ENCODE results near the gene HSD17B12. TPM values are rescaled to one million over a fixed set of nuclear protein-coding genes. Genes with fewer than 3 reads are reported as not detected.

The HSD17B12 gene
- total RNA-seq, 4 donors from 2014 or later = 46.3 to 93.4 (median 60.1) TPM

DNA sequence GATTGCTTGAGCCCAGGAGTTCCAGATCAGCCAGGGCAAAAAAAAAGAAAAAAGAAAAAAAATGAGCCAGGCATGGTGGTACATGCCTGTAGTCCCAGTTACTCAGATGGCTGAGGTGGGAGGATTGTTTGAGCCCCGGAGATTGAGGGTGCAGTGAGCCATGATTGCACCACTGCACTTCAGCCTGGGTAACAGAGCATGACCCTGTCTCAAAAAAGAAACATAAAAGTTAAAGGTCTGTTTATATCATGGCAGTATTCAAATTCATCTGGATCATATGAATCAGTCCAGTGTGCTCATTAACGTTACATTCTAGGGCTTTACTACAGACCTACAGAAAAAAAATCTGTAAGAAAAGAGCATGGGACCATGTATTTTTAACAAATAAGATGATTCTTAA is 13.9 kb downstream of the HSD17B12 start:
- Histone ChIP-seq H3K27ac (no peak overlapping the region), H3K9me3 (no peaks in the 10 kb centered on the region), H3K4me3 (no peak overlapping the region), H3K4me1 (no peaks in the 10 kb centered on the region), H3K27me3 (no peaks in the 10 kb centered on the region), H3K36me3 (no peaks in the 10 kb centered on the region)
- DNase-seq (ENCODE audit: low spot score in 2 of 2) = no peak
- WGBS = 88% methylated on average over 2 of the region's 2 CpGs
- TF ChIP-seq POLR2A (IDR thresholded peaks at IDR 0.05) (no peak), POLR2AphosphoS5 (IDR thresholded peaks at IDR 0.05) (no peak), EP300 (IDR thresholded peaks at IDR 0.05) (no peak)
- TF ChIP-seq, protein P1, sequence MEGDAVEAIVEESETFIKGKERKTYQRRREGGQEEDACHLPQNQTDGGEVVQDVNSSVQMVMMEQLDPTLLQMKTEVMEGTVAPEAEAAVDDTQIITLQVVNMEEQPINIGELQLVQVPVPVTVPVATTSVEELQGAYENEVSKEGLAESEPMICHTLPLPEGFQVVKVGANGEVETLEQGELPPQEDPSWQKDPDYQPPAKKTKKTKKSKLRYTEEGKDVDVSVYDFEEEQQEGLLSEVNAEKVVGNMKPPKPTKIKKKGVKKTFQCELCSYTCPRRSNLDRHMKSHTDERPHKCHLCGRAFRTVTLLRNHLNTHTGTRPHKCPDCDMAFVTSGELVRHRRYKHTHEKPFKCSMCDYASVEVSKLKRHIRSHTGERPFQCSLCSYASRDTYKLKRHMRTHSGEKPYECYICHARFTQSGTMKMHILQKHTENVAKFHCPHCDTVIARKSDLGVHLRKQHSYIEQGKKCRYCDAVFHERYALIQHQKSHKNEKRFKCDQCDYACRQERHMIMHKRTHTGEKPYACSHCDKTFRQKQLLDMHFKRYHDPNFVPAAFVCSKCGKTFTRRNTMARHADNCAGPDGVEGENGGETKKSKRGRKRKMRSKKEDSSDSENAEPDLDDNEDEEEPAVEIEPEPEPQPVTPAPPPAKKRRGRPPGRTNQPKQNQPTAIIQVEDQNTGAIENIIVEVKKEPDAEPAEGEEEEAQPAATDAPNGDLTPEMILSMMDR (IDR thresholded peaks at IDR 0.05) = no peak

DNA sequence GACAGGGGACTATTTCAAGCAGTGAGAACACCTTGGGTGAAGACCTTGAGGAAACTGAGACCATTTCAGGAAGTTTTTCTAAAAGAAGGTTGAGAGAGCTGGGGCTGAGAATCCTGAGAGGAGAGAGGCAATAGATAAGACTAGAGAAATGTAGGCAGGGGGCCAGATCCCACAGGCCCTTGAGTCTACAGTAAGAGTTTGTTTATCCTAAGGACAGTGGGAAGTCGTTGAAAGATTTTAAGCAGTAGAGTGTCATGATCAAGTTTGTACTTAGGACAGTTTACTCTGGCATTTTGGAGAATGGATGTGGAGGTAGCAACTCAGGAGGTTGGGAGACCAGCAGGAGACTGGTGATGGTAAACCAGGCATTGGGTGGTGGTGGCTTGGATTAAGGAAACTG is 17.1 kb downstream of the HSD17B12 start:
- Histone ChIP-seq H3K4me3 (no peak overlapping the region), H3K4me1 (no peaks in the 10 kb centered on the region)
- no peak for DNase-seq (ENCODE audit: low spot score in 2 of 2)

DNA sequence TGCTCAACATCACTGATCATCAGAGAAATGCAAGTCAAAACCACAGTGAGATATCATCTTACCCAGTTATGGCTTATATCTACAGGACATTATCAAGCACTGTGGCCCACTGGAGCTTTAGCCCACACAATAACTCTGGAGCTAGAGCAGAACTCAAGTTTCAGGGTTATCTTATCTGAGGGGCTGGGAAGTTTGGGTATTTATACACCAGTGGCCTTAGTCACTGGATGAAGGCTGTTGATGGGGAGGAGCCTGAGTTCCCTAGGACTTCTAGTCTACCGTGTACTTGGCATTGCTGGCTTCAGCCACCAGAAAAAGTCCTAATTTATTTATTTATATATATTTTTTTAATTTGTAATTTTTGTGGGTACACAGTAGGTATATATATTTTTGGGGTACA is 19.3 kb downstream of the HSD17B12 start:
- Histone ChIP-seq H3K4me3 (no peak overlapping the region), H3K27me3 (no peaks in the 10 kb centered on the region), H3K36me3 (no peaks in the 10 kb centered on the region), H3K4me1 (no peaks in the 10 kb centered on the region), H3K9me3 (peaks cover 12% of the 10 kb centered on the region), H3K27ac (no peak overlapping the region)
- TF ChIP-seq EP300 (IDR thresholded peaks at IDR 0.05) (no peak), POLR2AphosphoS5 (IDR thresholded peaks at IDR 0.05) (no peak), POLR2A (IDR thresholded peaks at IDR 0.05) (no peak)
- TF ChIP-seq, protein P1 (IDR thresholded peaks at IDR 0.05) = no peak
- DNase-seq (ENCODE audit: low spot score in 2 of 2) = no peak
- WGBS = 87% methylated on average over 1 of the region's 1 CpG

More for the DNA sequence above, 17.1 kb downstream of the HSD17B12 start:
- Histone ChIP-seq H3K27ac (no peak overlapping the region), H3K27me3 (no peaks in the 10 kb centered on the region), H3K9me3 (peaks cover 12% of the 10 kb centered on the region), H3K36me3 (no peaks in the 10 kb centered on the region)
- no peak for TF ChIP-seq EP300 (IDR thresholded peaks at IDR 0.05)
- TF ChIP-seq POLR2AphosphoS5 (IDR thresholded peaks at IDR 0.05) = no peak
- TF ChIP-seq, protein P1 (IDR thresholded peaks at IDR 0.05) = no peak
- TF ChIP-seq POLR2A (IDR thresholded peaks at IDR 0.05) = no peak
- 80% methylated on average over 1 of the region's 1 CpG for WGBS

DNA sequence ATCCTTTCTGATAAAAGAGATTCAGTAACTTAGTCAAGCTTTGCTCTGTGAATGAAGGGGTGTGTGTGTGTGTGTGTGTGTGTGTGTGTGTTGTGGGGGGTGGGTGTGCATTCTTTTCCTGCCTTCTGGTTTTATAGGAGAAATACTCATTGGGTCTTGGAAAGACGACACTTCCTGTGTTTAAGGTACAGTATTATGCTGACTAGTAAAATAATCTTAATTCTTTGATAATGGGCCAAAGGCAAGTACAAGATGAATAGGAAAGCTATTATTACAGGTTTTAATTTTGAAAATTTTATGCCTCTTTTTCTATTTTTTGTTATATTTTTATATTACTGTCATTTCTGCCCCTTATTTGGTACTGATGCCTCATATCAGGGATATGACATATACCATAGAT is 26.1 kb downstream of the HSD17B12 start:
- H3K27me3 ChIP-seq = no peaks in the 10 kb centered on the region
- no peaks in the 10 kb centered on the region for H3K4me1 ChIP-seq
- no peak for DNase-seq (ENCODE audit: low spot score in 2 of 2)
- TF ChIP-seq POLR2A (IDR thresholded peaks at IDR 0.05) (no peak), EP300 (IDR thresholded peaks at IDR 0.05) (no peak), POLR2AphosphoS5 (IDR thresholded peaks at IDR 0.05) (no peak)
- TF ChIP-seq, protein P1 (IDR thresholded peaks at IDR 0.05) = no peak
- H3K4me3 ChIP-seq = no peak overlapping the region
- H3K27ac ChIP-seq = no peak overlapping the region
- peaks cover 1% of the 10 kb centered on the region for H3K9me3 ChIP-seq
- 95% methylated on average over 1 of the region's 1 CpG for WGBS
- H3K36me3 ChIP-seq = no peaks in the 10 kb centered on the region

DNA sequence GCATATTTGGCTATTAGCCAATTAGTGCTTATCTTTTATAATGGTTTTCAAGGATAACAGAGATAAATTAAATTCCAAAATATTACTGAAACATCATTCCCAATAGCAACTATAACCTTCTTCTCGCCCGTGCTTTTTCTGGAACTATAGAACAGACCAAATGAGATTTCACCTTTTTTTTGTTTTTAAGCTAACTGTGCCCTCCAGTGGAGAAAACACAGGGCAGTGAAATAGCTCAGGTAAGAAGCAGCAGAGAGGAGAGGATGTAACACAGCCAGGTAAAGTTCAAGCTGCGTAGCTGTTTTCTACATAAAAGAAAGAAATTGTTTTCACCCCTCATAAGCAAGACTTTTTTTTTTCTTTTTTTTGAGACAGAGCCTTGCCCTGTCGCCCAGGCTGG is 28.2 kb downstream of the HSD17B12 start:
- DNase-seq (ENCODE audit: low spot score in 2 of 2) = no peak
- H3K27me3 ChIP-seq = no peaks in the 10 kb centered on the region
- no peaks in the 10 kb centered on the region for H3K36me3 ChIP-seq
- no peaks in the 10 kb centered on the region for H3K4me1 ChIP-seq
- H3K27ac ChIP-seq = no peak overlapping the region
- TF ChIP-seq, protein P1 (IDR thresholded peaks at IDR 0.05) = peak in 1 of 2 donors; percentile 6
- TF ChIP-seq POLR2AphosphoS5 (IDR thresholded peaks at IDR 0.05) (no peak), POLR2A (IDR thresholded peaks at IDR 0.05) (no peak), EP300 (IDR thresholded peaks at IDR 0.05) (no peak)
- 71% methylated on average over 4 of the region's 4 CpGs for WGBS
- no peaks in the 10 kb centered on the region for H3K9me3 ChIP-seq
- no peak overlapping the region for H3K4me3 ChIP-seq
